HCT116 (cell line): ENCODE measurements around the gene LRBA.

Source experiments
- CEBPB ChIP-seq: IDR thresholded peaks from 2 replicates; pipeline ENCODE4 v1.6.1; 2012; ENCODE audit warnings: low read depth
- EGR1 ChIP-seq: IDR thresholded peaks from 2 replicates; pipeline ENCODE4 v1.6.1; 2012; ENCODE audit warnings: low read depth
- ELF1 ChIP-seq: IDR thresholded peaks from 2 replicates; pipeline ENCODE4 v1.6.1; 2012; ENCODE audit warnings: low read depth, borderline replicate concordance
- EZH2 ChIP-seq: fragments of 200-600 bp; sonication (generic); IDR thresholded peaks from 2 replicates; pipeline ENCODE4 v1.6.1; 2017; ENCODE audit warnings: antibody characterized with exemption, mixed run types
- EZH2phosphoT487 ChIP-seq: fragments of 200-600 bp; IDR thresholded peaks from 2 replicates; pipeline ENCODE4 v1.6.1; 2018; ENCODE audit warnings: antibody characterized with exemption, borderline replicate concordance
- POLR2A ChIP-seq: IDR thresholded peaks from 2 replicates; pipeline ENCODE4 v1.7.0; 2011; ENCODE audit warnings: borderline replicate concordance; ENCODE audit not compliant: insufficient read depth, insufficient read length; ENCODE audit errors: extremely low read depth
- POLR2AphosphoS5 ChIP-seq: IDR thresholded peaks from 2 replicates; pipeline ENCODE4 v1.6.1; 2011; ENCODE audit warnings: mild to moderate bottlenecking, low read depth, low read length, moderate library complexity
- RAD21 ChIP-seq: IDR thresholded peaks from 2 replicates; pipeline ENCODE4 v1.6.1; 2012; ENCODE audit warnings: low read depth, mild to moderate bottlenecking
- YY1 ChIP-seq: IDR thresholded peaks from 2 replicates; pipeline ENCODE4 v1.6.1; 2011; ENCODE audit warnings: low read length, low read depth, moderate library complexity, mild to moderate bottlenecking; ENCODE audit not compliant: insufficient replicate concordance; ENCODE audit errors: extremely low read depth
- ZFX ChIP-seq: fragments of 450-650 bp; IDR thresholded peaks from 2 replicates; pipeline ENCODE4 v1.6.1; 2017
- ZNF274 ChIP-seq: fragments of 200-500 bp; sonication (Bioruptor generic); IDR thresholded peaks from 2 replicates; pipeline ENCODE4 v1.6.1; 2014; ENCODE audit warnings: mild to moderate bottlenecking, low read depth, low read length, inconsistent platforms
- TF ChIP-seq, protein P1 (sequence below): IDR thresholded peaks from 2 replicates; pipeline ENCODE4 v1.6.1; 2012; ENCODE audit warnings: low read depth
- TF ChIP-seq, protein P2 (sequence below), 3 experiments: fragments of 200-600 bp in 1 of 3; sonication (generic) in 1 of 3; IDR thresholded peaks in 2 of 3; conservative IDR thresholded peaks in 1 of 3; 2 replicates each; pipeline ENCODE4 v1.5.1; 2012 to 2017; ENCODE audit warnings: low read depth in 2 of 3, low read length in 2 of 3, antibody characterized with exemption in 1 of 3, borderline replicate concordance in 1 of 3, control low read depth in 1 of 3, mild to moderate bottlenecking in 1 of 3, mixed read lengths in 1 of 3, mixed run types in 1 of 3, moderate library complexity in 1 of 3; ENCODE audit not compliant: insufficient read depth in 1 of 3
- TF ChIP-seq, protein P3 (sequence below): IDR thresholded peaks from 2 replicates; pipeline ENCODE4 v1.6.1; 2012

DNA sequence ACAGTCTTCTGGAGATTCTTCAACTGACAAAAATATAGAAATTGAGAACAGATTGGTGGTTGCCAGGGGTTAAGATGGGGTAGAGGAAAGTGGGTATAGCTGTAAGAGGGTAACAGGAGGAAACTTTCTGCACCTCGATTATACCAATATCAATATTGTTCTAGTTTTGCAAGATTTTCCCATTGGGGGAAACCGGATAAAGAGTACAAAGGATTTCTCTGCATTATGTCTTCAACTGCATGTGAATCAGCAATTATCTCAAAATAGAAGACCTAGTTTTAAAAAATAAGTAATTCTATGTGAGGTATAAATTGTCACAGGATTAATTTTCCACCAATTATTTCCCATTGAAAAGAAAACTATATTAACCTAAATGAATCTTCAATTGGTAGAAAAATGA, 65.7 kb downstream of the LRBA start:
- TF ChIP-seq, protein P1, sequence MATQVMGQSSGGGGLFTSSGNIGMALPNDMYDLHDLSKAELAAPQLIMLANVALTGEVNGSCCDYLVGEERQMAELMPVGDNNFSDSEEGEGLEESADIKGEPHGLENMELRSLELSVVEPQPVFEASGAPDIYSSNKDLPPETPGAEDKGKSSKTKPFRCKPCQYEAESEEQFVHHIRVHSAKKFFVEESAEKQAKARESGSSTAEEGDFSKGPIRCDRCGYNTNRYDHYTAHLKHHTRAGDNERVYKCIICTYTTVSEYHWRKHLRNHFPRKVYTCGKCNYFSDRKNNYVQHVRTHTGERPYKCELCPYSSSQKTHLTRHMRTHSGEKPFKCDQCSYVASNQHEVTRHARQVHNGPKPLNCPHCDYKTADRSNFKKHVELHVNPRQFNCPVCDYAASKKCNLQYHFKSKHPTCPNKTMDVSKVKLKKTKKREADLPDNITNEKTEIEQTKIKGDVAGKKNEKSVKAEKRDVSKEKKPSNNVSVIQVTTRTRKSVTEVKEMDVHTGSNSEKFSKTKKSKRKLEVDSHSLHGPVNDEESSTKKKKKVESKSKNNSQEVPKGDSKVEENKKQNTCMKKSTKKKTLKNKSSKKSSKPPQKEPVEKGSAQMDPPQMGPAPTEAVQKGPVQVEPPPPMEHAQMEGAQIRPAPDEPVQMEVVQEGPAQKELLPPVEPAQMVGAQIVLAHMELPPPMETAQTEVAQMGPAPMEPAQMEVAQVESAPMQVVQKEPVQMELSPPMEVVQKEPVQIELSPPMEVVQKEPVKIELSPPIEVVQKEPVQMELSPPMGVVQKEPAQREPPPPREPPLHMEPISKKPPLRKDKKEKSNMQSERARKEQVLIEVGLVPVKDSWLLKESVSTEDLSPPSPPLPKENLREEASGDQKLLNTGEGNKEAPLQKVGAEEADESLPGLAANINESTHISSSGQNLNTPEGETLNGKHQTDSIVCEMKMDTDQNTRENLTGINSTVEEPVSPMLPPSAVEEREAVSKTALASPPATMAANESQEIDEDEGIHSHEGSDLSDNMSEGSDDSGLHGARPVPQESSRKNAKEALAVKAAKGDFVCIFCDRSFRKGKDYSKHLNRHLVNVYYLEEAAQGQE: no peak
- TF ChIP-seq ZFX (no peak), CEBPB (no peak), ELF1 (no peak), POLR2A (no peak), EZH2phosphoT487 (no peak), EGR1 (no peak), ZNF274 (no peak), EZH2 (no peak), POLR2AphosphoS5 (no peak), YY1 (no peak), RAD21 (no peak)
- TF ChIP-seq, protein P2, sequence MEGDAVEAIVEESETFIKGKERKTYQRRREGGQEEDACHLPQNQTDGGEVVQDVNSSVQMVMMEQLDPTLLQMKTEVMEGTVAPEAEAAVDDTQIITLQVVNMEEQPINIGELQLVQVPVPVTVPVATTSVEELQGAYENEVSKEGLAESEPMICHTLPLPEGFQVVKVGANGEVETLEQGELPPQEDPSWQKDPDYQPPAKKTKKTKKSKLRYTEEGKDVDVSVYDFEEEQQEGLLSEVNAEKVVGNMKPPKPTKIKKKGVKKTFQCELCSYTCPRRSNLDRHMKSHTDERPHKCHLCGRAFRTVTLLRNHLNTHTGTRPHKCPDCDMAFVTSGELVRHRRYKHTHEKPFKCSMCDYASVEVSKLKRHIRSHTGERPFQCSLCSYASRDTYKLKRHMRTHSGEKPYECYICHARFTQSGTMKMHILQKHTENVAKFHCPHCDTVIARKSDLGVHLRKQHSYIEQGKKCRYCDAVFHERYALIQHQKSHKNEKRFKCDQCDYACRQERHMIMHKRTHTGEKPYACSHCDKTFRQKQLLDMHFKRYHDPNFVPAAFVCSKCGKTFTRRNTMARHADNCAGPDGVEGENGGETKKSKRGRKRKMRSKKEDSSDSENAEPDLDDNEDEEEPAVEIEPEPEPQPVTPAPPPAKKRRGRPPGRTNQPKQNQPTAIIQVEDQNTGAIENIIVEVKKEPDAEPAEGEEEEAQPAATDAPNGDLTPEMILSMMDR (IDR thresholded peaks at IDR 0.05 in 2 of 3, conservative IDR thresholded peaks at IDR 0.05 in 1 of 3; ENCODE audit: borderline replicate concordance in 1 of 3, insufficient read depth in 1 of 3, low read depth in 2 of 3, low read length in 2 of 3): no peak
- TF ChIP-seq, protein P3, sequence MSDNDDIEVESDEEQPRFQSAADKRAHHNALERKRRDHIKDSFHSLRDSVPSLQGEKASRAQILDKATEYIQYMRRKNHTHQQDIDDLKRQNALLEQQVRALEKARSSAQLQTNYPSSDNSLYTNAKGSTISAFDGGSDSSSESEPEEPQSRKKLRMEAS: no peak
